H1 (cell line): Measurements from ENCODE around the gene ARHGAP23. TPM values are rescaled to one million over a fixed set of nuclear protein-coding genes. Genes with fewer than 3 reads are reported as not detected.

Source experiments
- CTCF ChIA-PET: fragments of 300-600 bp; sonication (Branson Sonifier 250); formaldehyde crosslinking; loops from one replicate; lab custom pipeline; 2021; ENCODE audit not compliant: partially characterized antibody; lab: Charles Lee
- POLR2A ChIA-PET: fragments of 300-600 bp; sonication (Branson Sonifier 250); formaldehyde crosslinking; loops from one replicate; lab custom pipeline; 2021; ENCODE audit warnings: inconsistent platforms; ENCODE audit not compliant: partially characterized antibody; lab: Charles Lee
- DNase-seq, 2 experiments: peaks; one replicate each; pipeline versions ENCODE4 v3.0.0 to v3.0.0-alpha.2; 2010 to 2022; ENCODE audit warnings: low spot score in 2 of 2, low read depth in 1 of 2, mixed read lengths in 1 of 2
- FAIRE-seq: peaks from 2 replicates; lab custom pipeline; 2011; peaks lifted over from hg19 to GRCh38; lab: Jason Lieb, UNC
- H2AFZ ChIP-seq: 2 replicates; pipeline ENCODE4 v1.8.1; 2012; ENCODE audit warnings: low read length, inconsistent platforms
- H2AK5ac ChIP-seq: 2 replicates; pipeline ENCODE4 v1.6.1; 2013; ENCODE audit warnings: low read depth, low read length
- H2BK120ac ChIP-seq: replicated peaks from 2 replicates; pipeline ENCODE3; 2013; ENCODE audit warnings: low read depth, low read length, inconsistent platforms
- H2BK12ac ChIP-seq: 2 replicates; pipeline ENCODE4 v1.6.1; 2013; ENCODE audit warnings: low read depth, low read length
- H2BK15ac ChIP-seq: 2 replicates; pipeline ENCODE4 v1.6.1; 2013; ENCODE audit warnings: low read length
- H2BK20ac ChIP-seq: 2 replicates; pipeline ENCODE4 v1.6.1; 2013; ENCODE audit warnings: low read length
- H2BK5ac ChIP-seq: 2 replicates; pipeline ENCODE4 v1.6.1; 2013; ENCODE audit warnings: low read depth, low read length
- H3K14ac ChIP-seq: 2 replicates; pipeline ENCODE4 v1.6.1; 2013; ENCODE audit warnings: inconsistent platforms; ENCODE audit not compliant: insufficient read length
- H3K18ac ChIP-seq: 2 replicates; pipeline ENCODE4 v1.6.1; 2013; ENCODE audit warnings: low read length; ENCODE audit errors: extremely low read depth
- H3K23ac ChIP-seq: 2 replicates; pipeline ENCODE4 v1.6.1; 2013; ENCODE audit warnings: inconsistent platforms; ENCODE audit not compliant: insufficient read length
- H3K23me2 ChIP-seq: 2 replicates; pipeline ENCODE4 v1.6.1; 2013; ENCODE audit warnings: low read depth, low read length
- H3K27ac ChIP-seq: 2 replicates; pipeline ENCODE4 v1.6.1; 2011; ENCODE audit warnings: low read depth, low read length, inconsistent platforms
- H3K27me3 ChIP-seq, 4 experiments: replicated peaks in 1 of 4; 1 replicate in 1 of 4; 2 replicates in 3 of 4; pipeline versions ENCODE4 v1.6.1 to v1.8.1; 2011 to 2013; ENCODE audit warnings: low read length in 3 of 4, mild to moderate bottlenecking in 3 of 4, inconsistent platforms in 2 of 4, mixed read lengths in 2 of 4, moderate library complexity in 1 of 4; ENCODE audit not compliant: control insufficient read depth in 3 of 4, insufficient read depth in 3 of 4; ENCODE audit errors: extremely low read depth in 1 of 4
- H3K36me3 ChIP-seq, 4 experiments: 2 replicates each; pipeline versions ENCODE4 v1.6.1 to v1.8.1; 2011 to 2013; ENCODE audit warnings: mild to moderate bottlenecking in 4 of 4, low read length in 3 of 4, moderate library complexity in 2 of 4, control low read depth in 1 of 4, inconsistent platforms in 1 of 4; ENCODE audit not compliant: insufficient read depth in 4 of 4, control insufficient read depth in 2 of 4
- H3K4ac ChIP-seq: replicated peaks from 2 replicates; pipeline ENCODE3; 2013; ENCODE audit warnings: low read length, low read depth, mixed read lengths, inconsistent platforms; ENCODE audit not compliant: insufficient read length
- H3K4me1 ChIP-seq, 4 experiments: replicated peaks in 1 of 4; 1 replicate in 1 of 4; 2 replicates in 3 of 4; pipeline versions ENCODE4 v1.6.1 to v1.8.1; 2011 to 2013; ENCODE audit warnings: low read length in 3 of 4, inconsistent platforms in 2 of 4, mixed read lengths in 1 of 4; ENCODE audit not compliant: insufficient read depth in 4 of 4, control insufficient read depth in 3 of 4
- H3K4me2 ChIP-seq, 2 experiments: 2 replicates each; pipeline versions ENCODE4 v1.6.1 to v1.8.1; 2011 to 2013; ENCODE audit warnings: low read depth in 2 of 2, low read length in 2 of 2, control low read depth in 1 of 2, inconsistent platforms in 1 of 2, mild to moderate bottlenecking in 1 of 2; ENCODE audit not compliant: insufficient read depth in 1 of 2
- H3K4me3 ChIP-seq, 4 experiments: fragments of 200-600, 300-600 bp in 1 of 4; sonication (generic), shearing (Covaris generic), sonication (Bioruptor Twin) in 1 of 4; 2 replicates each; pipeline versions ENCODE4 v1.5.1 to v1.8.1; 2011 to 2016; ENCODE audit warnings: low read length in 4 of 4, low read depth in 3 of 4, control low read depth in 2 of 4, inconsistent platforms in 2 of 4, mild to moderate bottlenecking in 2 of 4, mixed read lengths in 1 of 4, moderate library complexity in 1 of 4; ENCODE audit not compliant: insufficient read depth in 2 of 4; ENCODE audit errors: extremely low read depth in 1 of 4
- H3K56ac ChIP-seq: replicated peaks from 2 replicates; pipeline ENCODE3; 2013; ENCODE audit warnings: low read depth, mild to moderate bottlenecking, mixed read lengths, low read length, inconsistent platforms; ENCODE audit not compliant: insufficient read length
- H3K79me1 ChIP-seq: 2 replicates; pipeline ENCODE4 v1.6.1; 2013; ENCODE audit warnings: low read depth, low read length, control low read depth
- H3K79me2 ChIP-seq, 2 experiments: 2 replicates each; pipeline versions ENCODE4 v1.6.1 to v1.8.1; 2012 to 2013; ENCODE audit warnings: low read length in 2 of 2, mild to moderate bottlenecking in 2 of 2, inconsistent platforms in 1 of 2; ENCODE audit not compliant: insufficient read depth in 2 of 2, control insufficient read depth in 1 of 2
- H3K9ac ChIP-seq, 4 experiments: replicated peaks in 1 of 4; 1 replicate in 1 of 4; 2 replicates in 3 of 4; pipeline versions ENCODE4 v1.6.1 to v1.8.1; 2011 to 2013; ENCODE audit warnings: low read depth in 3 of 4, low read length in 3 of 4, control low read depth in 2 of 4, mild to moderate bottlenecking in 2 of 4, moderate library complexity in 2 of 4, inconsistent platforms in 1 of 4; ENCODE audit errors: extremely low read depth in 1 of 4
- H3K9me3 ChIP-seq, 2 experiments: 2 replicates each; pipeline versions ENCODE4 v1.6.1 to v1.8.1; 2012 to 2013; ENCODE audit warnings: mild to moderate bottlenecking in 2 of 2, moderate library complexity in 2 of 2, control low read depth in 1 of 2, inconsistent platforms in 1 of 2, low read depth in 1 of 2, low read length in 1 of 2, mixed read lengths in 1 of 2; ENCODE audit not compliant: insufficient read depth in 2 of 2
- H4K20me1 ChIP-seq, 2 experiments: replicated peaks in 1 of 2; 2 replicates each; pipeline versions ENCODE3 to v1.8.1; 2011 to 2013; ENCODE audit warnings: inconsistent platforms in 2 of 2, low read length in 2 of 2, mild to moderate bottlenecking in 1 of 2; ENCODE audit not compliant: insufficient read depth in 2 of 2, control insufficient read depth in 1 of 2
- H4K5ac ChIP-seq: 2 replicates; pipeline ENCODE4 v1.6.1; 2013; ENCODE audit warnings: low read length, low read depth, mixed read lengths, inconsistent platforms; ENCODE audit not compliant: insufficient read length
- H4K8ac ChIP-seq: 2 replicates; pipeline ENCODE4 v1.8.0; 2013; ENCODE audit warnings: mild to moderate bottlenecking, moderate library complexity, low read length, inconsistent platforms; ENCODE audit not compliant: insufficient read depth; ENCODE audit errors: extremely low read depth
- H4K91ac ChIP-seq: replicated peaks from 2 replicates; pipeline ENCODE3; 2013; ENCODE audit warnings: low read length, mixed read lengths, inconsistent platforms; ENCODE audit not compliant: insufficient read length
- POLR2A ChIP-seq, 2 experiments: IDR thresholded peaks; 1 replicate in 1 of 2; 2 replicates in 1 of 2; pipeline ENCODE4 v1.6.1; 2011; ENCODE audit warnings: low read depth in 2 of 2, low read length in 2 of 2, mild to moderate bottlenecking in 2 of 2; ENCODE audit errors: control extremely low read depth in 1 of 2
- POLR2AphosphoS5 ChIP-seq: IDR thresholded peaks from 2 replicates; pipeline ENCODE4 v1.6.1; 2011; ENCODE audit warnings: low read depth, low read length
- RAD21 ChIP-seq, 2 experiments: IDR thresholded peaks in 1 of 2; conservative IDR thresholded peaks in 1 of 2; 2 replicates each; pipeline ENCODE4 v1.6.1; 2011; ENCODE audit warnings: low read depth in 2 of 2, low read length in 2 of 2, improper control_type of control experiment in 1 of 2, inconsistent platforms in 1 of 2, mild to moderate bottlenecking in 1 of 2, moderate library complexity in 1 of 2
- SIX5 ChIP-seq: IDR thresholded peaks from 2 replicates; pipeline ENCODE4 v1.6.1; 2011; ENCODE audit warnings: mild to moderate bottlenecking, low read depth, low read length
- TAF7 ChIP-seq: optimal IDR thresholded peaks from 2 replicates; pipeline ENCODE3; 2011; ENCODE audit warnings: low read depth, mild to moderate bottlenecking, inconsistent platforms, low read length, moderate library complexity, borderline replicate concordance
- WGBS, 2 experiments: shearing (Covaris generic) in 1 of 2; methylation state at CpG; one replicate each; pipeline versions ENCODE4 v1.1.6 to v1.1.7; 2013 to 2015; ENCODE audit warnings: low lambda C conversion rate in 2 of 2, mixed read lengths in 2 of 2, inconsistent platforms in 1 of 2, low coverage in 1 of 2, missing lambda C conversion rate in 1 of 2; ENCODE audit not compliant: insufficient replicate concordance in 2 of 2, insufficient coverage in 1 of 2, insufficient read length in 1 of 2; ENCODE audit errors: extremely low coverage in 1 of 2, missing lambda C conversion rate in 1 of 2; 5-methylcytosine and 5-hydroxymethylcytosine counted together
- polyA plus RNA-seq, 7 experiments: library from polyadenylated mRNA; depleted of rRNA in 3 of 7; stranded (reverse) in 5 of 7; unstranded in 2 of 7; fragments of >200 nt in 5 of 7; fragments of 200-250 nt in 2 of 7; gene quantifications; 1 replicate in 5 of 7; 2 replicates in 1 of 7; 4 replicates in 1 of 7; pipeline versions ENCODE4 v1.2.1 to v1.2.3, GENCODE V29; 2011 to 2013; ENCODE audit warnings: missing spikeins in 2 of 7, mixed read lengths in 2 of 7
- total RNA-seq: library from RNA; stranded (reverse); fragmentation: NEBNext Ultra II Directional; extraction: Animal tissue kit (Norgen Biotek cat#: 25700); gene quantifications from 2 replicates; pipeline ENCODE4 v1.2.1, GENCODE V29; 2021

Gene ARHGAP23
- total and polyA plus RNA-seq, 2 of the 8 experiments (the other 6 are each of a cell fraction or from before 2014, with no cell fraction given): 16.3 to 107 TPM

GRCh38 chr17:38511150-38512108, 83.2 kb downstream of the ARHGAP23 start:
- H3K18ac ChIP-seq: peak overlapping the region; percentile 71; the same call in 1 of the 2 replicates
- H2AFZ ChIP-seq: no peak overlapping the region
- TF ChIP-seq POLR2A (IDR thresholded peaks at IDR 0.05; ENCODE audit: control extremely low read depth in 1 of 2, low read depth in 2 of 2, low read length in 2 of 2) (peak in 1 of 2 experiments; percentile 60), RAD21 (IDR thresholded peaks at IDR 0.05 in 1 of 2, conservative IDR thresholded peaks at IDR 0.05 in 1 of 2; ENCODE audit: low read depth in 2 of 2, low read length in 2 of 2) (no peak), POLR2AphosphoS5 (peak; percentile 83), TAF7 (no peak), SIX5 (no peak)
- peak overlapping the region; percentile 83 to 95 for H3K4me2 ChIP-seq
- POLR2A ChIA-PET: interaction anchor here (0.7 to 2.6 kb wide), 19 partner anchors 10 to 160 kb away, joined by 3 to 6 read pairs (median 4); partner anchors contain the start of gene SOCS7
- 23% methylated on average over 15 of the region's 15 CpGs; no CpG with 5 or more reads in 1 of the 2 experiments for WGBS, 2 experiments
- 0 out of 8 replicates have a peak, but pooled peaks cover 0 to 1% (median 0%) of the 10 kb centered on the region in 4 experiments for H3K36me3 ChIP-seq
- DNase-seq: no peak
- 0 out of 2 replicates have a peak overlapping the region, but pooled peaks have one; percentile 27 for H2BK12ac ChIP-seq
- H3K4me3 ChIP-seq: peak overlapping the region; percentile 16 to 59 (median 23); a peak in 7 of 8 replicates
- H3K79me1 ChIP-seq: no peaks in the 10 kb centered on the region
- no peak for FAIRE-seq
- H4K20me1 ChIP-seq: peaks cover 0 to 3% of the 10 kb centered on the region in 2 experiments
- peaks cover 4 to 28% (median 21%) of the 10 kb centered on the region in 4 experiments for H3K4me1 ChIP-seq
- H3K27me3 ChIP-seq: peaks cover 0 to 24% (median 11%) of the 10 kb centered on the region in 4 experiments; a peak in 4 of 7 replicates
- no peak overlapping the region for H3K4ac ChIP-seq
- no peak overlapping the region for H4K91ac ChIP-seq
- H2BK20ac ChIP-seq: no peak overlapping the region
- no peak overlapping the region for H3K56ac ChIP-seq
- no peak overlapping the region for H3K14ac ChIP-seq
- H4K5ac ChIP-seq: no peak overlapping the region
- no peak overlapping the region for H2BK120ac ChIP-seq
- H3K27ac ChIP-seq: no peak overlapping the region
- no peak overlapping the region for H2BK5ac ChIP-seq
- peak overlapping the region; percentile 29; the same call in 1 of the 2 replicates for H2BK15ac ChIP-seq
- CTCF ChIA-PET: interaction anchor here (0.8 to 14.4 kb wide), 9 partner anchors 22 to 165 kb away, joined by 3 to 190 read pairs (median 29); partner anchors contain the start of gene EPOP
- H3K23me2 ChIP-seq: peaks cover 19% of the 10 kb centered on the region
- peak overlapping the region in 2 of 4 experiments; percentile 25 to 33; a peak in 2 of 7 replicates for H3K9ac ChIP-seq
- H3K79me2 ChIP-seq: no peaks in the 10 kb centered on the region
- H4K8ac ChIP-seq: no peak overlapping the region
- no peaks in the 10 kb centered on the region for H3K9me3 ChIP-seq
- H3K23ac ChIP-seq: no peak overlapping the region
- H2AK5ac ChIP-seq: no peak overlapping the region
